ENCODE measurements around the gene CEBPG.

DNA sequence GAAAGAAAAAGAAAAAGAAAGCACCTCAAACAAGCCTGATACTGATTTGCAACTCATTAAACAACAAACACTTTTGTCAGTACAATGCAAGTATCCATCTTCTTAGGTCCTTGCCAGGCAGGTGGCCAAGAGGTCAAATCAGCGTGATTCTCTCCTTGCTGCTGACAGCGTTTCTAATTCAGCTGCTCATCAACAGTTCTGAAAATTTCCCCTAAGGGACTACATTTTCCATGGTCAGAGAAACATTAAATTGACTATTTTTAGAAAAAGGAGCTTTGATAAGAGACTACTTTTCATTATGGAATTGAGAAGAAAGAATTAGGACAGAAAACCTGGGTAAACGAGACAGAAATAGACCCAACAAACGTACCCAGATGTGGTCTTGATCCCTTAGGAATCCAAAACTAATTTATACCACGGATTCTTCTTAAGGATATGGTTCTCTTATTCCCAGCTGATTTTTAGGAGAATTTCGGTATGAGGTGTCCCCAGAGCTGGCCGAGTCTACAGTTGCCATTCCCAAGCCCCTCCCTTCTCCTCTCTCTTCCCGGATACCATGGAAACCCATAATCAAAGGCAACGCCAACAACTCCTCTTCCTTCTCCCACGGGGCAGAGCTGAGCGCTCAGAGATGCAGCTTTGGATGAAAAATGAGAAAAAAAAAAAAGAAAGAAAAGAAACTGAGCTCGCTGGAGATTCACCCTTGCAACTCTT, 29.5 kb upstream of the CEBPG start:
- TF ChIP-seq FOXP2 (optimal IDR thresholded peaks at IDR 0.05; ENCODE audit: control extremely low read depth, extremely low read length, insufficient read depth) (no peak), POLR2AphosphoS5 (IDR thresholded peaks at IDR 0.05; ENCODE audit: borderline replicate concordance, low read depth, low read length) (no peak), EZH2 (IDR thresholded peaks at IDR 0.05) (no peak)
